GM19238 (cell line): ENCODE measurements around the gene POP4.

Experiments used
- DNase-seq: peaks from one replicate; pipeline ENCODE4 v3.0.0; 2011; ENCODE audit warnings: low spot score; ENCODE audit not compliant: insufficient read length

Gene POP4

GRCh38 chr19:29629836-29630534 lies 23.9 kb downstream of the POP4 start:
- DNase-seq, result no peak

DNA sequence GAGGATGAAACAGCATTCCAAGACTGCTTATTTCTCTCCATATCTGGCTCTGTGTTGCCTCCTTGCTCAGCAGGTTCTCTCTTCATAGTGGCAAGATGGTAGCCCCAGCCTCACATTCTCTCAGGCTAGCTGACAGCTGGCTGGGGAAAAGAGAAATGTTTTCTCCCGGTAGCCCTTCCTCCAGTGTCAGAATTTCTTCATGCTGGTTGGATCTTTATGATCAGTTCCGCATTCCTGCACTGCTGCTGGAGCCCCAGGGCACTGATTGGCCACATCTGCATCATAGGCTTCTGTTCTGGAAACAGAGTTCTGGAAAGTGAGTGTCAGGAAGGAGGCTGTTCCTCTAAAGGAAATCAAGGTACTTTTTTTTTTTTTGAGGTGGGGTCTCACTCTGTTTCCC lies 24.6 kb downstream of the POP4 start:
- DNase-seq, result no peak

GRCh38 chr19:29631450-29631849 lies 25.4 kb downstream of the POP4 start:
- DNase-seq, result no peak

GRCh38 chr19:29634002-29634401 lies 27.9 kb downstream of the POP4 start:
- DNase-seq, result no peak

GRCh38 chr19:29634423-29635130 lies 28.5 kb downstream of the POP4 start:
- DNase-seq, result no peak

GRCh38 chr19:29635963-29636362 lies 29.9 kb downstream of the POP4 start:
- no peak for DNase-seq

DNA sequence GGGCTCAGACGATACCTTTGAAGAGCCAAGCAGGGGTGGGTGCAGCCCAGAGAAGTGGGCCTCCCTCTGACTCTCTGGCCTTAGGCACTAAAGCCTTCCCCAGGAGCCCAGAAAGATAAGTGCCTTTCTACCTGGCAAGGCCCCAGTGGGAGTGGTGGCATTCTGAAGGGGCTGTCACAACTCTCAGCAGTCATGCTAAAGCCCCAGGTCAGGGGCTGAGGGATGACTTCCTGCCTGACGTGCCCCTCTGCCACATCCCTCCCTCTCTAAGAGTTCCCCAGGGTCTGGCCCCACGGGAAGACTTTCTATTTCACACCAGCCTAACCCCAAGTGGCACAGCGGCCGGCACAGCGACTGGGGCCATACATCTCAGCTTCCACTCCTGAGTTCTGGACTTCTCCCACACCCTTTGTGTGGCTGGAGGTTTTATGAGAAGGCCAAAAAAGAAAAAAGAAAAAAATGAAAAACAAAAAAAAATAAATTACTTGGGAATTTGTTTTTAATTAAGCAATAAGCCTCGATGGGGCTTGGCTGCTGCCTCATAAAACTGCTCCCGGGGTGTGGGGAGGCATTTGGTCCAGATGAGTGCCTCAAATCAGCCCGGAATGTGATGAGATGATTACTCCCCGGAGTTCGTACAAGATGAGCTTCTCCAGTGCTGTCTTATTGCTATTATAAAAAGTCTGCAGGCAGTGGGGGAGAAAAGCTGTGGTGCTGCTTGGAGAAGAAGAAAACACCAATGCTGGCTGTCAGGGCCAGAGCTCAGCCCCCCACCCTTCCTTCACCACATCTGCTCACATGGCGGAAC lies 30.7 kb downstream of the POP4 start:
- DNase-seq, result no peak

DNA sequence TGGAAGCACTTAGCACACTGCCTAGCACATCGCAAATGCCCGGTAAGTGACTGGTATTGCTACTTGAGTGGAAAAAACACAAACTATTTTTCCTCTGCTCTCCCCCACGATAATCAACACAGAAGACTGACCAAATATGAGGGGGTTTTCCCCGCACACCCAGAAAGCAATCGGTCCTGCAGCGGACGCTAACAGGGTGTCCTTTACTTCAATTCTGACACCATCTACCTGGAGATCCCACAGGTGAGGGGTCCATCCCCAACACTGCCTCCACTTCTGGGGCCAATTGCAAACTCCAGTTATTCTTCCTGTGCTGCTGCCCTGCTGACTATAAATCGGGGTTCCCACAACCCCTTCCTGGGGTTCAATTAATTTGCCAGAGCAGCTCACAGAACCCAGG lies 33.0 kb downstream of the POP4 start:
- DNase-seq, result no peak

- DNase-seq, result no peak
Measured at GRCh38 chr19:29640231-29640630, 34.1 kb downstream of the POP4 start.

DNA sequence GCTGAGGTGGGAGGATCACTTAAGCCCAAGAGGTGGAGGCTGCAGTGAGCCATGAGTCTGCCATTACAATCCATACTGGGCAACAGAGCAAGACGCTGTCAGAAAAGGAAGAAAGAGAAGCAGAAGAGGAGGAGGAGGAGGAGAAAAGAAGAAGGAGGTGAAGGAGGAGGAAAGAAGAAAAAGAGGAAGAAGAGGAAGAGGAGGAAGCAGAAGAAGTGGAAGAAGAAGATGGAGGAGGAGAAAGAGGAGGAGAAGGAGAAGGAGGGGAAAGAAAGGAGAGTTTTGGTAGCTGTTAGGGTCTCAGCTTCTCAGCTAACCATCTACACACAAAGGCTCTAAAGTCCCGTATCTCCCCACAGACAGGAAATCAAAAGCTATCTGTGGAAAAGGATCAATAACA lies 35.5 kb downstream of the POP4 start:
- no peak for DNase-seq

GRCh38 chr19:29643361-29643935 lies 37.4 kb downstream of the POP4 start:
- no peak for DNase-seq

DNA sequence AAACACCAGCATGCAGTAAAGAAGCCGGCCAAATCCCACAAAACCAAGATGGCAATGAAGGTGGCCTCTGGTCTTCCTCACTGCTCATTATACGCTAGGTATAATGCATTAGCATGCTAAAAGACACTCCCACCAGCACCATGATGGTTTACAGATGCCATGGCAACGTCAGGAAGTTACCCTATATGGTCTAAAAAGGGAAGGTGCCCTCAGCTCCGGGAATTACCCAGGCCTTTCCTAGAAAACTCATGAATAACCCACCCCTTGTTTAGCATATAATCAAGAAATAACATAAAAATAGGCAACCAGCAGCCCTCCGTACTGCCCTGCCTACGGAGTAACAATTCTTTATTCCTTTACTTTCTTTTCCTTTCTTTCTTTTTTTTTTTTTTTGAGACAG lies 38.1 kb downstream of the POP4 start:
- no peak for DNase-seq

DNA sequence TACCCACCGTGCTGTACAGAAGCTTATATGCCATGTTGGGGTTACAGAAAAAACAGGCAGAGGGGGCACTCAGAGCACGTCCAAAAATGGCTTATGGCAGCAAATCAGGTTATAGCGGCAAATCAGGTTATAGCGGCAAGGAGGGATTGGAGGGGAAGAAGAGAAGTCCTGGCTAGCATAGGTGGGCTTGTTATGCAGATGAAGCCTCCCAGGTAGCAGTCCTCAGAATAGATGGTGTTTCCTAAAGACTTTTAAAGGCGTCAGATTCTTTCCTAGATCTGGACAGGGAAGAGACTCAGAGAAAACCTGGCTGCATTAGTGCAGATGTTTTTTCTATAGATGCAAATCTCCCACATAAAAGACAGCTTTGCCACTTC lies 39.4 kb downstream of the POP4 start:
- DNase-seq, result no peak

DNA sequence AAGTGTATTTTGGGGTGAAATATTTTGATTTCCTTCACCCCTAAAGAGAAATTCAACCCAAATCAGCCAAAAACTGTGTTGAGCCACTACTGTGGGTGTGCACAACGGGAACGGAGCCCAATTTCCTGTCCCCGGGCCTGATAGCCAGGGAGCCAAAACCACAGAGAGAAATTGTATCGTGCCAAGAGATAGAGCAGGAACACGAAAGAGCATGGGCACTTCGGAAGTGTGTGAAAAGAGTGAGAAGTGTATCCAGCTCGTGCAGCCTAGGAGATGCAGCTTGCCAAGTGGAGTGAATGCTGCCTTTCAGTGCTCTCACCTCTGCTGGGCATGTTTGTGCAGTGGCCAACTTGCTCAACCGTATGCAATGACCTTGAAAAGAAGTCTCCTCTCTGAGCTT lies 39.8 kb downstream of the POP4 start:
- DNase-seq, result no peak

- no peak for DNase-seq
Measured at GRCh38 chr19:29650772-29651387, 44.8 kb downstream of the POP4 start.

DNA sequence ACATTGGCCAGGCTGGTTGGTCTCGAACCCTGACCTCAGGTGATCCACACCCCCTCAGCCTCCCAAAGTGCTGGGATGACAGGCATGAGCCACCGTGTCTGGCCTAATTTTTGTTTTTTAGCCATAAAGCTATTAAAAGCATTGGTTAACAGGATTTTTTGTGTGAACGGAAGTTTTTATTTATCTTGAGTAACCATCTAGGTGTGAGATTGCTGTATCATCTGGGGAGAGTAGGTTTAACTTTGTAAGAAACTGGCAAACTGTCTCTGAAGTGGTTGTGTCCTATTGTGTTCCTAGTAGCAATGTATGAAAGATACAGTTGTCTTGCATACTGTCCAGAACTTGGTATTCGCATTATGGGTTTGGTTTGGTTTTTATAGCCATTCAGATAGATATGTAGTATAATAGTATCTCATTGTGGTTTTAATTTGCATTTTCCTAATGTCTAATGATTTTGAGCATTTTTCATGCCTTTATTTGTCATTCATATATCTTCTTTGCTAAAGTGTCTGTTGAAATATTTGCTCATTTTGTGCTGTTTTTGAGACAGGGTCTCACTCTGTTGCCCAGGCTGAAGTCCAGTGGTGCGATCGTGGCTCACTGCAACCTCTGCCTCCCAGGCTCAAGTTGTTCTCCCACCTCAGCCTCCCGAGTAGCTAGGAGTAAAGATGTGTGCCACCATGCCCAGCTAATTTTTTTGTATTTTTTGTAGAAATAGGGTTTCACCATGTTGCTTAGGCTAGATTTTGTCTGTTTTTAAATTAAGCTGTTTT lies 45.7 kb downstream of the POP4 start:
- no peak for DNase-seq

DNA sequence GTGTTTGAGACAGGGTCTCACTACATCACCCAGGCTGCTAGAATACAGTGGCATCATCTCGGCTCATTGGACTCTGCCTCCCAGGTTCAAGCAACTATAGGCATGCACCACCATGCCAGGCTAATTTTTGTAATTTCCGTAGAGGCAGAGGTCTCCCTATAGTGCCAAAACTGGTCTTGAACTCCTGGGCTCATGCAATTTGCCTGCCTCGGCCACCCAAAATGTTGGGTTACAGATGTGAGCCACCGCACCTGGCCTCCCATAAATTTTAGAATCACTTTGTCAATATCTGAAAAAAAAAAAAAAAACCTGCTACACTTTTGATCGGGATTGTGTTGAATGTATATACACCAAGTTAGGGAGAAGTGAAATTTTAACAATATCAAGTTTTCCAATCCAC lies 47.3 kb downstream of the POP4 start:
- no peak for DNase-seq

DNA sequence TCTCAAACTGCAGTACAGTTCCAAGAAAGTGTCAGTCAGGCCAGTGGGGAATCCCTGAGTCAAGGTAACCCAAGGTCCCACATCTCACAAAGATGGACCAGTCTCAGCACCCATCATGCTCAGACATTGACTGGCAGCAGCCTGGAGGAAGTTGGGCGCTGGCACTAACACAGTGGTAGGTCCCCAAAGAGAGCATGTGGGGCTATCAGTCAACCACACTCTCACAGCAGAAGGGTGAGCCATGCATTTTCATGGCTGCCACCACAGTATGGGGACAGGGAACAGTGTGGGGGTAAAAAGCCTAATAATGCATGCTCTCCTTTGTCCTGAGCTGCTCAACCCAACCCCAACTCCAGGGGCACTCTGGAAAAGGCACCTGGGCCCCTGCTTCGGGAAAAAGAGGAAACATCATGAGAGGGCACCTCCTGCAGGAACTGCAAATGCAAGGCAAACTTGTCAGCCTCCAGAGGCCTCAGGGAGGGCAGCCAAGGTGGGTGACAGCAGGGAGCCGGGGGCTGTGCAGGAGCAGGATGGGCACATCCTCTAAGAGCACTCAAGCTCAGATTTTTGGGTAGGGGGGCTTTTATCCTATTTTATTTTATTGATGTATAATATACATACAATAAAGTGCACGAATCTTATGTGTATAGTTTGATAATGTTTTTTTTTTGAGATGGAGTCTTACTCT lies 49.7 kb downstream of the POP4 start:
- no peak for DNase-seq

- no peak for DNase-seq
Measured at GRCh38 chr19:29658221-29658991, 52.3 kb downstream of the POP4 start.

DNA sequence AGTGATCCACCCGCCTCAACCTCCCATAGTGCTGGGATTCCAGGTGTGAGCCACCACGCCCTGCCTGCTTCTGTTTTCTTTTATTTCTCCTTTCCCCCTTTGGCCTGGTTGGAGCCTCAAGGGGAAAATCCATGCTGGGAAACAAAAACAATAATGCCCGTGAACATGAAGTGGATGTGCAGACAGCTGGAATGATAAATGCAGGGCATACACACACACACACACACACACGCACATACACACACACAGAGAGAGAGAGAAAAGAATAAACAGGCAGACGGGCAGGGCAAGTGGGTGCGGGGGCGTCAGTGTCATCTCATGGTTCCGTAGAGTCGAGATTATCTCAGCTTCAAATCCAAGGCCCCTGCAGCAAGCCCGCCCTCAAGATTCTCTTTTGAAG lies 54.8 kb downstream of the POP4 start:
- no peak for DNase-seq
